Right ventricle myocardium inferior (tissue), 1 donor: ENCODE results near the gene DLX1. TPM values are rescaled to one million over a fixed set of nuclear protein-coding genes. Genes with fewer than 3 reads are reported as not detected.
"Not testable (repeated sequence)": the region's sequence is repeated elsewhere in the genome, so short reads cannot be mapped to it uniquely, and the experiment has no call there.

ENCODE experiments used
- ATAC-seq: fragments of 200-7000 bp; cut with Tn5 transposase; one replicate; pipeline ENCODE4 v1.9.1; 2020; ENCODE audit warnings: mild to moderate bottlenecking, moderate library complexity
- DNase-seq: peaks from one replicate; pipeline ENCODE4 v3.0.0; 2021; ENCODE audit errors: missing footprints
- intact Hi-C: fragments of 100-400 bp; cut with DNase I; formaldehyde crosslinking; loops from one replicate; pipeline ENCODE4 v1.11.0; 2022
- total RNA-seq: library from RNA; stranded (reverse); fragmentation: NEBNext Ultra II Directional; extraction: Animal tissue kit (Norgen Biotek cat#: 25700); gene quantifications from one replicate; pipeline ENCODE4 v1.2.1, GENCODE V29; 2021
- donor health status: DM: no; HTN: yes; CAD: no; lungs with severe emphysema.

DLX1 gene
- total RNA-seq, 1 donor from 2014 or later = not detected

DNA sequence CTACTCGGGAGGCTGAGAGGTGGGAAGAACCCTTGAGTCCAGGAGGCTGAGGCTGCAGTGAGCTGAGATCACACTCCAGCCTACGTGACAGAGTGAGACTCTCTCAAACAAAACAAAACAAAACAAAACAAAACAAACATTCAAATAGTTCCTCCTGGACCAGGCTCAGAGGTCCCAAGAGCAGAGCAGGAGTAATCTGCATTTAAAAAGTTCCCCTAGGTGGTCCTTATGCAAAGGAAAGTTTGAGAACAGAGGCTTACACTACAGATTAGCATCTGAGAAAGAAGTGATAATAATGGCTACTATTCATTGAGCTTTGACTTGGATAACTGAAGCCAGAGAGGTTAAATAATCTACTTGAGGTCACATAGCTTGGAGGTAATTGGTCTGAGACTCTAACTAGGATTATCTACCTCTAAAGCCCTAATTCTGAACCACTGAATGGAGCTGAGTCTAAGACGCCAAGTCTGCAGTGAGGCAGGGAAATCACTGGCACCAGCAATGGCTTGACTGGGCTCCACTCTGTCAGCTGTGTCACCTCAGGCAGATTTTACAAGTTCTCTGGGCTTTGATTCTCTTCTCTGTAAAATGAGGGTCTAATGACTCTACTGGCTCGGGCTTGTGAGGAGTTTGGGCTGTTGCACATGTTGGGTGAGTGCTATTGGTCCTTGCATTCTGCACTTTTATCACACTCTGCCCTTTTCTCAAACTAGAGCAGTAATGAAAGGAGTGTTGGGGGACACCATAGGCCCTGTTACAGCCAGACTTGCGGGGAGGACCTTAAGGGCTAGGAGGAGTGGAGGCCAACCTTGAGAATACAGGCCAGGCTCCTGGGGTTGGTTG lies 46.6 kb downstream of the DLX1 start:
- intact Hi-C loops = no loop called here
- no peak for DNase-seq
- ATAC-seq = no peak

- DNase-seq (no peak), ATAC-seq (no peak)
- intact Hi-C loops = no loop called here
These were observed 49.0 kb downstream of the DLX1 start for GRCh38 chr2:172134270-172134669.

DNA sequence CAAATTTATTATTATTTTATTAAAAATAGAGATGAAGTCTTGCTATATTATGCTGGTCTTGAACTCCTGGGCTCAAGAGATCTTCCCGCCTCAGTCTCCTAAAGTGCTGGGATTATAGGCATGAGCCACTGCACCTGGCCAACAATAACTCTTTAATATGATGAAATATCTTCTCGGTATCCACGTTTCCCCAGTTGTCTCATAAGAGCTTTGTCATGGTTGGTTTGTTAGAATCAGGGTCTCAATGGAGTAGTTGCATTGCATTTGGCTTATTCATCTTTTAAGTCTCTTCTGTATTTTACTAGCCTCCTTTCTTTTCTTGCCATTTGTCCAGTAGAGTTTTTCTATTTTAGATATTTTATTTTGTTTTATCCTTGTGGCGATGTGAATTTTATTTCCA lies 50.1 kb downstream of the DLX1 start:
- ATAC-seq = no peak
- intact Hi-C loops = no loop called here
- DNase-seq = no peak

DNA sequence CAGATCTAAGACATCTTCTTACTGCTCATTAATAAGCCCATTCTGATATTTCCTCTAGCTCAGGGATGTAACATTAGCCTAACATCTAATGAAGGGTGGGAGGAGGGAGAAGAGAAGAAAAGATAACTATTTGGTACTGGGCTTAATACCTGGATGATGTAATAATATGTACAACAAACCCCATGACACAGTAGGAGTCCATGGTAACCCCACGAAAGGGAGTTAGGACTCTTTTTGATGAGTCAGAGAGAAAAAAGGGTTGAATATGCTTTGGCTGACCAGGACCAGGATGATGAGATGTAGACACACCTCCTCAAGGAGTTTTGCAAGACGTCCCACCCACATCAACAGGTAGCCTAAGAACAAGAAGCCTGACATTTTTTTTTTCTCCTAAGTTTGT lies 51.8 kb downstream of the DLX1 start:
- intact Hi-C loops = no loop called here
- ATAC-seq (no peak), DNase-seq (no peak)

GRCh38 chr2:172137943-172138342 lies 52.6 kb downstream of the DLX1 start:
- DNase-seq = no peak
- intact Hi-C loops = no loop called here
- ATAC-seq = no peak

GRCh38 chr2:172138727-172139126 lies 53.4 kb downstream of the DLX1 start:
- DNase-seq, intact Hi-C loops, ATAC-seq: not testable (repeated sequence)

Other genes starting within 250 kb of the DLX1 start
- 106 TPM for gene SLC25A12, start 191.3 kb upstream of the DLX1 start, total RNA-seq
- gene HAT1, start 163.0 kb upstream of the DLX1 start, total RNA-seq = 34.8 TPM
- 6.7 TPM for gene METAP1D, start 85.6 kb upstream of the DLX1 start, total RNA-seq
- gene DLX2, start 17.4 kb downstream of the DLX1 start, total RNA-seq = not detected